AG04449 (cell line): ENCODE data around the gene GALNT2.

Source experiments
- CTCF ChIA-PET: fragments of 350-600 bp; formaldehyde crosslinking; extraction: SDS; loops from one replicate; lab custom pipeline; 2021; ENCODE audit warnings: antibody characterized with exemption; lab: Yijun Ruan, JAX
- POLR2A ChIA-PET: fragments of 400-600, 350-600 bp; formaldehyde crosslinking; extraction: SDS; loops from one replicate; lab custom pipeline; 2020; ENCODE audit warnings: antibody characterized with exemption, inconsistent platforms; lab: Yijun Ruan, JAX
- DNase-seq: peaks from one replicate; pipeline ENCODE4 v3.0.0-alpha.2; 2010; ENCODE audit warnings: low read depth, low spot score
- H3K4me3 ChIP-seq: 2 replicates; pipeline ENCODE4 v1.5.1; 2011; ENCODE audit warnings: low read depth, mild to moderate bottlenecking, control low read depth, low read length
- TF ChIP-seq, protein P1 (sequence below): IDR thresholded peaks from one replicate; pipeline ENCODE4 v1.5.1; 2011; ENCODE audit warnings: mild to moderate bottlenecking, moderate library complexity, low read length, control low read depth, inconsistent platforms; ENCODE audit not compliant: insufficient read depth; ENCODE audit errors: missing control alignments

GALNT2 gene

DNA sequence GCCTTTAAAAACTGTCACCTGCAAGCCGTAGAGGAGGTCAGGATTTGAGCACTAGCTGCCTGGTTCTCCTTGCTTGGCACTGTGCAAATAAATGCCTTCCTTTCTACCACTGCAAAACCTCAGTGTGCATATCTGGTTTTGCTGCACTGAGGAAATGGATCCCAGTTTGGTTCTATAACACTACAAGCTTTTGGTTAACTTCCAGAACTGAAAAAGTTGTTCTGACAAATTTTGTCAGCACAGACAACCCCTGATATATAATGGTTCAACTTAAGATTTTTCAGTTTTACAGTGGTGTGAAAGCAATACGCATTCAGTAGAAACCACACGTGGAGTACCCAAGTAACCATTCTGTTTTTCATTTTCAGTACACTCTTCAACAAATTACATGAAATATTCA is 29.8 kb upstream of the GALNT2 start:
- CTCF ChIA-PET = no interaction called here
- TF ChIP-seq, protein P1, sequence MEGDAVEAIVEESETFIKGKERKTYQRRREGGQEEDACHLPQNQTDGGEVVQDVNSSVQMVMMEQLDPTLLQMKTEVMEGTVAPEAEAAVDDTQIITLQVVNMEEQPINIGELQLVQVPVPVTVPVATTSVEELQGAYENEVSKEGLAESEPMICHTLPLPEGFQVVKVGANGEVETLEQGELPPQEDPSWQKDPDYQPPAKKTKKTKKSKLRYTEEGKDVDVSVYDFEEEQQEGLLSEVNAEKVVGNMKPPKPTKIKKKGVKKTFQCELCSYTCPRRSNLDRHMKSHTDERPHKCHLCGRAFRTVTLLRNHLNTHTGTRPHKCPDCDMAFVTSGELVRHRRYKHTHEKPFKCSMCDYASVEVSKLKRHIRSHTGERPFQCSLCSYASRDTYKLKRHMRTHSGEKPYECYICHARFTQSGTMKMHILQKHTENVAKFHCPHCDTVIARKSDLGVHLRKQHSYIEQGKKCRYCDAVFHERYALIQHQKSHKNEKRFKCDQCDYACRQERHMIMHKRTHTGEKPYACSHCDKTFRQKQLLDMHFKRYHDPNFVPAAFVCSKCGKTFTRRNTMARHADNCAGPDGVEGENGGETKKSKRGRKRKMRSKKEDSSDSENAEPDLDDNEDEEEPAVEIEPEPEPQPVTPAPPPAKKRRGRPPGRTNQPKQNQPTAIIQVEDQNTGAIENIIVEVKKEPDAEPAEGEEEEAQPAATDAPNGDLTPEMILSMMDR = no peak
- H3K4me3 ChIP-seq = no peak overlapping the region
- DNase-seq = no peak
- POLR2A ChIA-PET = no interaction called here

DNA sequence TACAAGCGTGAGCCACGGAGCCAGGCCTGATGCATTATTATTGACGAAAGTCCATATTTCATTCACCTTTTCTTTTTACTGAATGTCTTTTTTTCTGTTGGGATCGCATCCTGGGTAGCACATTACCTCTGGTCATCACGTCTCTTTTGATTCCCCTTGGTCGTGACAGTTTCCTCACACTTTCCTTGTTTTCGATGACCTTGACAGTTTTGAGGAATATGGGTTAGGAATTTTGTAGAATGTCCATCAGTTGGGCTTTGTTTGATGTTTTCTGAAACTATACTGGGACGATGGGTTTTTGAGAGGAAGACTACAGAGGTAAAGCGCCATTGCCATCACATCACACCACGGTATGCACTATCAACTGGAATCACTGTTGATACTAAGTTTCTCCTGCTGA is 26.6 kb upstream of the GALNT2 start:
- TF ChIP-seq, protein P1 = no peak
- ChIA-PET POLR2A (no interaction called here), CTCF (no interaction called here)
- no peak overlapping the region for H3K4me3 ChIP-seq
- DNase-seq = no peak

DNA sequence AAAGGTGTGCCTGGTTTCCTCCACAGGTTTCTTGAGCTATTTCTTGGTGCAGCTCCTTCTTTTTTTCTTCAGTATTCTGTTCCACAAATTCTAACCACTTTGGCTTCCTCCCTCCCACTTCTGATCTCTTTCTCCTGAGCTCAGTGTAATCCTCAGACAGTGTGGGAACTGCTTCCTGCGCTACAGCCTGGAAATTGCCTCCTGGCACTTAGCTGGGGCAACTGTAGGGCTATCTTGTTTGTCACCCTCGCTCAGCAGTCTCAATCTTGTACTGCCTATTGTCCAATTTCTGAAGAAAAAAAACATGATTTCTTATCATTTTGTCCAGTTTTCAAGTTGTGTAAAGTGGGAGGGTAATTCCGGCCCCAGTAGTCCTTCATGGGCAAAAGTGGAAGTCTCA is 24.0 kb upstream of the GALNT2 start:
- TF ChIP-seq, protein P1 = no peak
- H3K4me3 ChIP-seq = no peak overlapping the region
- CTCF ChIA-PET = no interaction called here
- DNase-seq = no peak
- POLR2A ChIA-PET = no interaction called here

DNA sequence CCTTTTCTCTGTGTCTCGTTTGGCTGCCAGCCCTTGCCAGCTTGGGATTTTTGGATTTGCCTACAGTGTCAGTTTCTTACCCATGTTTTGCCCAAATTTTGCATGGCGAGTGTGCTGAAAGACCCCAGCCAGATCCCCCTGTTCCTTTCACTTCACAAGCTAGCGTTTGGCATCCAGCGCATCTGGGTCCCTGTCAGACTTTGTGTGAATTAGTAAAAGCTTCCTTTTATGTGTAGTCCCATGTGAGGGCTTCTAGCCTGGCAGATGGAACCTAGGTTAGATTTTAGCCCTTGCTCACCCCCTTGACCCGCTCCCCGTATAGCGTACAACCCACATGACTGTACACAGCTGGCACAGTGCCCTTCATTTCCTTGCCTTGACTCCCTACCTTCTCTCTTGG is 22.3 kb upstream of the GALNT2 start:
- TF ChIP-seq, protein P1 = no peak
- ChIA-PET POLR2A (no interaction called here), CTCF (no interaction called here)
- DNase-seq = no peak
- no peak overlapping the region for H3K4me3 ChIP-seq

DNA sequence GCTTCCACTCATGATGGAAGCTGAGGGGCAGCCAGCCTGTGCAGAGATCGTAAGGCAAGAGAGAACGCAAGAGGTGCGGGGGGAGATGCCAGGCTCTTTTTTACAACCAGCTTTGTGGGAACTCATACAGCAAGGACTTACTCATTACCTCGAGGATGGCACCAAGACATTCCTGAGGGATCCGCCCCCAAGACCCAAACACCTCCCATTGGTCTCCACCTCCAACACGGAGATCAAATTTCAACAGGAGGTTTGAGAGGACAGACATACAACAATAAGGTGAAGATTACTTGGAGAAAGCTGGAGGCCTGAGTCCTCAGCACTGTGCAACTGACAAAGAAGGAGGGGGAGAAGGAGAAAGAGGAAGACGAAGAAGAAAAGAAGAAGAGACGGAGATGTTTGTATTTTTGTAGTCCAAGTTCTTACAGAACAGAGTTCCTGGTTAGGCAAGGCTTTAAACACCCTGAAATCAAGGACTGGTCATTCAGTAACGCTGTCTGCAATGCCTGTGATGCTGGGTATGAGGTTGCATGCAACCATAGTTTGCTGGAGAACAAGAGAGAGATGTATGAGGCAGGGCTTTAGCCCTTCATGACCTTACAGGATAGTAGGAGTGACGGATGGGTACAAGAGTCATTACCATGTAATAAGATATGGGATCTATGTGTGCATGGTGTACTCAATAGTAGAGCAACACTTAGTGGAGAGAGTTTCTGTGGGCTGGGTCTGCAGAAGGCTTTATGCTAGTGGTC is 19.7 kb upstream of the GALNT2 start:
- TF ChIP-seq, protein P1 = no peak
- H3K4me3 ChIP-seq = no peak overlapping the region
- POLR2A ChIA-PET = no interaction called here
- no peak for DNase-seq
- CTCF ChIA-PET = no interaction called here

DNA sequence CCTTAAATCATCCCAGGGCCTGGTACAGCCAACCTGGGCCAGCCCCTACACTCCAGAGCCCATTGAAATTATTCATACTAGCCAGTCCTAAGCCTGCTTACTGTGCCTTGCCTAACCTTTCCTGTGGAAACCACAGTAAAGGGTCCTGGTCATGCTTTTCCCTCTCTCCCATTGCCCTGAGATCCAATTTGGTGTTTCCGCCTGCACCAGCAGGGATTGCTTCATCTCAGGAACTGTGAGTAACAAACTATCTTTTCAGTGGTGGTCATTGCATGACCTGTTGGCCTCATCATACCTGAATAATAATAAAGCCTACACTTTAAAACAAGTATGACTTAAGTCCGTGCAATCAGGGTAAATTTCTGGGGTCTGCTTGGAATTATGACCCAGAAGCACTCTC is 18.7 kb upstream of the GALNT2 start:
- ChIA-PET CTCF (no interaction called here), POLR2A (no interaction called here)
- TF ChIP-seq, protein P1 = no peak
- H3K4me3 ChIP-seq = no peak overlapping the region
- no peak for DNase-seq
